MCF 10A (cell line): Measurements from ENCODE around the gene SART3. TPM values are rescaled to one million over a fixed set of nuclear protein-coding genes. Genes with fewer than 3 reads are reported as not detected.

Experiments
- BruUV-seq: library from RNA; stranded (reverse); fragments of 400-500 nt; replicated peaks from 2 replicates; lab custom pipeline; 2021; lab: Mats Ljungman, UMichigan
- CTCF ChIA-PET: fragments of 300-600 bp; sonication (Branson Sonifier 250); formaldehyde crosslinking; extraction: SDS; loops from one replicate; lab custom pipeline; 2021; ENCODE audit warnings: antibody characterized with exemption, inconsistent platforms; lab: Yijun Ruan, JAX
- POLR2A ChIA-PET: fragments of 300-600, 350-650 bp; sonication (Branson Sonifier 250); formaldehyde crosslinking; extraction: SDS; loops from one replicate; lab custom pipeline; 2020; ENCODE audit warnings: antibody characterized with exemption, inconsistent platforms; lab: Yijun Ruan, JAX
- DNase-seq: peaks from one replicate; pipeline ENCODE4 v3.0.0-alpha.2; 2018; ENCODE audit not compliant: unreplicated experiment
- H3K27ac Mint-ChIP-seq: one replicate; pipeline ENCODE4 v1.8.0; 2022; ENCODE audit warnings: mild to moderate bottlenecking, low read depth, mixed read lengths; ENCODE audit not compliant: unreplicated experiment
- H3K27me3 Mint-ChIP-seq: one replicate; pipeline ENCODE4 v1.8.0; 2022; ENCODE audit warnings: mixed read lengths; ENCODE audit not compliant: insufficient read depth, unreplicated experiment
- H3K36me3 Mint-ChIP-seq: one replicate; pipeline ENCODE4 v1.8.0; 2022; ENCODE audit warnings: mild to moderate bottlenecking, moderate library complexity, mixed read lengths; ENCODE audit not compliant: insufficient read depth, unreplicated experiment
- H3K4me1 Mint-ChIP-seq: one replicate; pipeline ENCODE4 v1.8.0; 2022; ENCODE audit warnings: mixed read lengths; ENCODE audit not compliant: insufficient read depth, unreplicated experiment
- H3K4me3 Mint-ChIP-seq: one replicate; pipeline ENCODE4 v1.8.0; 2022; ENCODE audit warnings: mild to moderate bottlenecking, moderate library complexity, mixed read lengths; ENCODE audit not compliant: unreplicated experiment
- H3K9me3 Mint-ChIP-seq: one replicate; pipeline ENCODE4 v1.8.0; 2022; ENCODE audit warnings: mixed read lengths; ENCODE audit not compliant: unreplicated experiment
- intact Hi-C: fragments of 100-400 bp; cut with micrococcal nuclease; formaldehyde crosslinking; loops from 2 replicates; pipeline ENCODE4 v1.14.1; 2022
- total RNA-seq: library from RNA; stranded (reverse); gene quantifications from 2 replicates; pipeline ENCODE4 v1.2.3, GENCODE V29; 2022
- TF ChIP-seq, protein P1 (sequence below): fragments of 200-600 bp; IDR thresholded peaks from one replicate; pipeline ENCODE4 v1.8.0; 2022; ENCODE audit warnings: antibody characterized with exemption, mild to moderate bottlenecking; ENCODE audit not compliant: unreplicated experiment

The SART3 gene
- total RNA-seq, 1 experiment from 2014 or later = 73.4 TPM

DNA sequence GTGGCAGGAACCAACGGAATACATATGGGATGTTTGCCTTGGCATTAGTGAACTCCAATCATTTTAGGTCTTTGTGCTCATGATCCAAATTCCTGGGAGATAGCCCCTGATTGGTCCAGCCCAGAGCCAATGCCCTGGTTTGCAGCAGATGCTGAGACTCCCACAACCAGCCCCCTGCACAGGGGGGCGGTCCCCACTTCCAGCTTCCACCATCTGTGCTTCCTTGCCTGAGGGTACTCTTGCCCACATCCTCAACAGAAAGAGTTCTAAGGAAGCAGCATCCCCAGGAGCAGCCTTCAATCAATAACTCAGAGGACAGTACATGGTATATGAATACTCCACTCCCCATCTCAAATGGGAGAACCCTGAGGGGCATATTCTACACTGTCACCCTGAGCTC, 85.6 kb downstream of the SART3 start:
- ChIA-PET POLR2A (no interaction called here), CTCF (interaction anchor here (0.6 to 0.8 kb wide), 3 partner anchors 8 to 350 kb away, joined by 3 to 5 read pairs (median 3); no protein-coding TSS in a partner anchor)
- no peak for DNase-seq
- Mint-ChIP-seq H3K27ac (no peak overlapping the region), H3K4me3 (no peak overlapping the region), H3K36me3 (no peaks in the 10 kb centered on the region), H3K4me1 (no peaks in the 10 kb centered on the region), H3K9me3 (no peaks in the 10 kb centered on the region), H3K27me3 (peaks cover 16% of the 10 kb centered on the region)
- TF ChIP-seq, protein P1, sequence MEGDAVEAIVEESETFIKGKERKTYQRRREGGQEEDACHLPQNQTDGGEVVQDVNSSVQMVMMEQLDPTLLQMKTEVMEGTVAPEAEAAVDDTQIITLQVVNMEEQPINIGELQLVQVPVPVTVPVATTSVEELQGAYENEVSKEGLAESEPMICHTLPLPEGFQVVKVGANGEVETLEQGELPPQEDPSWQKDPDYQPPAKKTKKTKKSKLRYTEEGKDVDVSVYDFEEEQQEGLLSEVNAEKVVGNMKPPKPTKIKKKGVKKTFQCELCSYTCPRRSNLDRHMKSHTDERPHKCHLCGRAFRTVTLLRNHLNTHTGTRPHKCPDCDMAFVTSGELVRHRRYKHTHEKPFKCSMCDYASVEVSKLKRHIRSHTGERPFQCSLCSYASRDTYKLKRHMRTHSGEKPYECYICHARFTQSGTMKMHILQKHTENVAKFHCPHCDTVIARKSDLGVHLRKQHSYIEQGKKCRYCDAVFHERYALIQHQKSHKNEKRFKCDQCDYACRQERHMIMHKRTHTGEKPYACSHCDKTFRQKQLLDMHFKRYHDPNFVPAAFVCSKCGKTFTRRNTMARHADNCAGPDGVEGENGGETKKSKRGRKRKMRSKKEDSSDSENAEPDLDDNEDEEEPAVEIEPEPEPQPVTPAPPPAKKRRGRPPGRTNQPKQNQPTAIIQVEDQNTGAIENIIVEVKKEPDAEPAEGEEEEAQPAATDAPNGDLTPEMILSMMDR = no peak
- intact Hi-C loops = no loop called here
- no TSS peak for BruUV-seq

DNA sequence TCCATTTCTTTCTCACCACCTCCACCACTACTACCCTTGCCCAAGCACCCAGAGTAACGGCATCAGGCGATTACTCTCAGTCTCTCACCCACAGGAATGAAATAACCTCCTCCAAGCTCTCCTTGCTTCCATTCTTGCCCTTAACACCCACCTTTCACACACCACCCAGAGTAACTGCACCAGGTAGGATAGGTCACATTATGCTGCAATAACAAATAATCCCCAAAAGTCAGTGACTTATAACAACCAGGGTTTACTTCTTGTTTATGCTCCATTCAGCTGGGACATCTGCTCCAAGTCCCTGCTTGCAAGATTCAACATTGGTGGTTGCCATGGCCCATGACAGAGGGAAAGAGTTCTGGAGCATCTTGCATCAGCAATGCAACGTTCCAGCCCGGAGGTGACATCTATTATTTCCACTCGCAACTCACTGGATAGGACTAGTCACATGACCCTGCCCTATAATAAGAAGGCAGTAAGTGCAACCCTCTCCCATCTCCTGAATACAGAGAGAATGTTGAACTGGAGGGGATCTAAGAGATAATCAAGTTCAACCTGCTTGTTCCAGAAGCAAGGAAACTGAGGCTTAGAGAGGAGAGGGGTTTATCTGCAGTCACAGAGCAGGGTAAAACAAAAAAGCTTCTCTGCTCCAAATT, 87.4 kb downstream of the SART3 start:
- Mint-ChIP-seq H3K27ac (no peak overlapping the region), H3K4me1 (no peaks in the 10 kb centered on the region), H3K4me3 (no peak overlapping the region), H3K9me3 (peaks cover 2% of the 10 kb centered on the region), H3K36me3 (no peaks in the 10 kb centered on the region), H3K27me3 (peaks cover 18% of the 10 kb centered on the region)
- DNase-seq = no peak
- TF ChIP-seq, protein P1 = no peak
- no TSS peak for BruUV-seq
- CTCF ChIA-PET = interaction anchor here (0.6 to 2.8 kb wide), 4 partner anchors 16 to 481 kb away, joined by 3 to 10 read pairs (median 3); no protein-coding TSS in a partner anchor
- intact Hi-C loops = no loop called here
- POLR2A ChIA-PET = no interaction called here

Other genes starting within 250 kb of the SART3 start
- gene CMKLR1, start 221.9 kb downstream of the SART3 start, total RNA-seq = 0.12 and 0.25 TPM in 2 replicates
- 14.3 and 15.2 TPM in 2 replicates for gene FICD, start 45.9 kb downstream of the SART3 start, total RNA-seq
- gene ISCU, start 1.4 kb upstream of the SART3 start, total RNA-seq = 115 and 125 TPM in 2 replicates
- gene TMEM119, start 36.9 kb upstream of the SART3 start, total RNA-seq = not detected in 2 replicates
- 0.86 and 1.2 TPM in 2 replicates for gene SELPLG, start 72.7 kb upstream of the SART3 start, total RNA-seq
- gene CORO1C, start 170.3 kb upstream of the SART3 start, total RNA-seq = 130 and 141 TPM in 2 replicates